ENCODE results near the gene GMCL2.

GRCh38 chr5:178232920-178233429, 45.8 kb upstream of the GMCL2 start:
- TF ChIP-seq EP300 (IDR thresholded peaks at IDR 0.05; ENCODE audit: low read depth) (no peak), POLR2AphosphoS5 (IDR thresholded peaks at IDR 0.05) (no peak), CTCF (IDR thresholded peaks at IDR 0.05) (no peak)

Data from transverse colon (tissue), 4 donors.